ENCODE results near the gene HOXA10.
A peak's percentile ranks its signal among the peaks of the same experiment; 100 is the strongest.

The HOXA10 gene

GRCh38 chr7:27137640-27138315, 36.3 kb downstream of the HOXA10 start:
- TF ChIP-seq, protein P1, sequence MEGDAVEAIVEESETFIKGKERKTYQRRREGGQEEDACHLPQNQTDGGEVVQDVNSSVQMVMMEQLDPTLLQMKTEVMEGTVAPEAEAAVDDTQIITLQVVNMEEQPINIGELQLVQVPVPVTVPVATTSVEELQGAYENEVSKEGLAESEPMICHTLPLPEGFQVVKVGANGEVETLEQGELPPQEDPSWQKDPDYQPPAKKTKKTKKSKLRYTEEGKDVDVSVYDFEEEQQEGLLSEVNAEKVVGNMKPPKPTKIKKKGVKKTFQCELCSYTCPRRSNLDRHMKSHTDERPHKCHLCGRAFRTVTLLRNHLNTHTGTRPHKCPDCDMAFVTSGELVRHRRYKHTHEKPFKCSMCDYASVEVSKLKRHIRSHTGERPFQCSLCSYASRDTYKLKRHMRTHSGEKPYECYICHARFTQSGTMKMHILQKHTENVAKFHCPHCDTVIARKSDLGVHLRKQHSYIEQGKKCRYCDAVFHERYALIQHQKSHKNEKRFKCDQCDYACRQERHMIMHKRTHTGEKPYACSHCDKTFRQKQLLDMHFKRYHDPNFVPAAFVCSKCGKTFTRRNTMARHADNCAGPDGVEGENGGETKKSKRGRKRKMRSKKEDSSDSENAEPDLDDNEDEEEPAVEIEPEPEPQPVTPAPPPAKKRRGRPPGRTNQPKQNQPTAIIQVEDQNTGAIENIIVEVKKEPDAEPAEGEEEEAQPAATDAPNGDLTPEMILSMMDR (IDR thresholded peaks at IDR 0.05; ENCODE audit: control insufficient read depth, insufficient read depth, low read depth, low read length, missing control alignments) = no peak
- DNase-seq (ENCODE audit: low read depth) = no peak
- no peak overlapping the region for H3K4me3 ChIP-seq (ENCODE audit: control insufficient read depth, low read depth, low read length)

- H3K4me3 ChIP-seq (ENCODE audit: control insufficient read depth, low read depth, low read length) = no peak overlapping the region
- DNase-seq (ENCODE audit: low read depth) = peak; percentile 87
- TF ChIP-seq, protein P1 (IDR thresholded peaks at IDR 0.05; ENCODE audit: control insufficient read depth, insufficient read depth, low read depth, low read length, missing control alignments) = no peak
These were observed 39.7 kb downstream of the HOXA10 start for GRCh38 chr7:27134392-27134791.

- DNase-seq (ENCODE audit: low read depth) = no peak
- TF ChIP-seq, protein P1 (IDR thresholded peaks at IDR 0.05; ENCODE audit: control insufficient read depth, insufficient read depth, low read depth, low read length, missing control alignments) = no peak
- H3K4me3 ChIP-seq (ENCODE audit: control insufficient read depth, low read depth, low read length) = no peak overlapping the region
These were observed 40.5 kb downstream of the HOXA10 start for GRCh38 chr7:27133409-27134231.

DNA sequence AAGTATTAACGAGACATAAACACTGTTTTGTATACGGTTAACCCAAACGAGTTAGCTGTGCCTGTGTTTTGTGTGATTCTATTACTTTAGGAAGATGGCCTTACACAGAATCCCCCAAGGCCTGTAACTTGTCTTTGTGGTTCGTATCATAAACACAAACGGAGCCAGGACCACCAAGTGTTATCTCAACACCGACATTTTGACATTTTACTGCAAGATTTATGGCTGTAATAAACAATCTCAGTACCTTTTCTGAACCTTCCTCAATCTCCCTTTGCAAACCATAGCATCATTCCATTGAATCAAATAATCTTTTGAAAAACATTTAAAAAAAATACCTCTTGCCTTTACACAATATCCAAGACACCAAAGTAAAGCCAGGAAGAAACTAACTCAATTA, 41.1 kb downstream of the HOXA10 start:
- no peak overlapping the region for H3K4me3 ChIP-seq (ENCODE audit: control insufficient read depth, low read depth, low read length)
- DNase-seq (ENCODE audit: low read depth) = no peak
- TF ChIP-seq, protein P1 (IDR thresholded peaks at IDR 0.05; ENCODE audit: control insufficient read depth, insufficient read depth, low read depth, low read length, missing control alignments) = no peak

DNA sequence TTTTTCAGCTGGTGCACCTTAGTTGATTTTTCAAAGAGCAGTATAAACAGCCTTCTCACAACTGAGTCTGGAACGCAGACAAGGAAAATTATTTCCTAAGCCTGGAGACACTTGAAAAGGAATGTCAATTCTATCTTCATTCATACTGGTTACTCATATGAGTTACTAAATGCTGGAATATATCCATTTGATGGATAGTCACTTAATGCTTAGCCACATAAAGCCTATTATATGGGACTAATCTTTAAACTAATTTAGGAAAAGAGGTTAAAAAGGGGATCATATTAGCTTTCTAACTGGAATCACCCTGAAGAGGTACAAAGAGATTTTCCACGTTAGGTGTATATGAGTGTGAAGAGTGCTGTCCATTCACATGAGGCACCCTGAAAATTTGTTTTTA, 41.9 kb downstream of the HOXA10 start:
- H3K4me3 ChIP-seq (ENCODE audit: control insufficient read depth, low read depth, low read length) = no peak overlapping the region
- DNase-seq (ENCODE audit: low read depth) = no peak
- TF ChIP-seq, protein P1 (IDR thresholded peaks at IDR 0.05; ENCODE audit: control insufficient read depth, insufficient read depth, low read depth, low read length, missing control alignments) = no peak

GRCh38 chr7:27131390-27131819, 42.7 kb downstream of the HOXA10 start:
- peak overlapping the region; percentile 75 for H3K4me3 ChIP-seq (ENCODE audit: control insufficient read depth, low read depth, low read length)
- no peak for DNase-seq (ENCODE audit: low read depth)
- TF ChIP-seq, protein P1 (IDR thresholded peaks at IDR 0.05; ENCODE audit: control insufficient read depth, insufficient read depth, low read depth, low read length, missing control alignments) = no peak

All from AG09309 (cell line).